ENCODE results near the gene CDKN2B. TPM values are rescaled to one million over a fixed set of nuclear protein-coding genes. Genes with fewer than 3 reads are reported as not detected.

The CDKN2B gene
- total RNA-seq, 1 experiment from 2014 or later: 2.0 TPM

Small RNA genes within 50 kb of the gene (small RNA-seq; reads per million reads assigned to genes)
- gene RF02045: not detected

Other genes with a start within 250 kb of the CDKN2B start
- gene MTAP, start 206.7 kb downstream of the CDKN2B start, total RNA-seq (2014; rRNA removed; shearing (Covaris generic); ENCODE audit: low replicate concordance): 29.2 and 38.7 TPM in 2 replicates
- 88.7 and 254 TPM in 2 replicates for gene CDKN2A, start 14.9 kb downstream of the CDKN2B start, total RNA-seq (2014; rRNA removed; shearing (Covaris generic); ENCODE audit: low replicate concordance)
- 14.5 and 35.3 TPM in 2 replicates for gene CDKN2B-AS1, start 14.5 kb downstream of the CDKN2B start, total RNA-seq (2014; rRNA removed; shearing (Covaris generic); ENCODE audit: low replicate concordance)